CD4-positive, alpha-beta T cell treated with Interleukin-6 at 100 ng/mL for 8 hours (primary cell): Measurements from ENCODE around the gene HNRNPL.
"Not testable (repeated sequence)": the region's sequence is repeated elsewhere in the genome, so short reads cannot be mapped to it uniquely, and the experiment has no call there.

Source experiments
- DNase-seq: peaks from one replicate; pipeline ENCODE4 v3.0.0-alpha.2; 2020; ENCODE audit warnings: mixed read lengths, low spot score

The HNRNPL gene

GRCh38 chr19:38830039-38830733 lies 19.6 kb downstream of the HNRNPL start:
- no peak for DNase-seq

- not testable (repeated sequence) for DNase-seq
These were observed 20.6 kb downstream of the HNRNPL start for GRCh38 chr19:38829203-38829602.

- DNase-seq = no peak
These were observed 22.8 kb downstream of the HNRNPL start for GRCh38 chr19:38826856-38827551.

- DNase-seq = not testable (repeated sequence)
These were observed 23.9 kb downstream of the HNRNPL start for GRCh38 chr19:38825936-38826335.

- DNase-seq = not testable (repeated sequence)
These were observed 28.5 kb downstream of the HNRNPL start for GRCh38 chr19:38821230-38821825.

GRCh38 chr19:38819231-38819920 lies 30.4 kb downstream of the HNRNPL start:
- no peak for DNase-seq

GRCh38 chr19:38817081-38817480 lies 32.7 kb downstream of the HNRNPL start:
- DNase-seq = no peak

GRCh38 chr19:38816131-38816750 lies 33.5 kb downstream of the HNRNPL start:
- DNase-seq = no peak

GRCh38 chr19:38815059-38816001 lies 34.5 kb downstream of the HNRNPL start:
- no peak for DNase-seq

- DNase-seq = not testable (repeated sequence)
These were observed 35.9 kb downstream of the HNRNPL start for GRCh38 chr19:38813932-38814331.

GRCh38 chr19:38813323-38813722 lies 36.5 kb downstream of the HNRNPL start:
- DNase-seq = no peak

GRCh38 chr19:38812841-38813320 lies 36.9 kb downstream of the HNRNPL start, which contains the start of gene LGALS4:
LGALS4 (minus strand) TSS chr19:38812945; CDS start chr19:38812886, 59 bp downstream.
- no peak for DNase-seq

GRCh38 chr19:38812009-38812840 lies 37.6 kb downstream of the HNRNPL start:
- no peak for DNase-seq

GRCh38 chr19:38809592-38810252 lies 40.1 kb downstream of the HNRNPL start:
- no peak for DNase-seq

- DNase-seq = no peak
These were observed 41.0 kb downstream of the HNRNPL start for GRCh38 chr19:38808741-38809140.

- not testable (repeated sequence) for DNase-seq
These were observed 42.2 kb downstream of the HNRNPL start for GRCh38 chr19:38807374-38808098.

GRCh38 chr19:38806371-38806770 lies 43.4 kb downstream of the HNRNPL start:
- no peak for DNase-seq

GRCh38 chr19:38805180-38805579 lies 44.6 kb downstream of the HNRNPL start:
- no peak for DNase-seq
